ENCODE results near the gene COL4A1.
A peak's percentile ranks its signal among the peaks of the same experiment; 100 is the strongest.

Gene COL4A1

GRCh38 chr13:110234532-110234931, 72.4 kb downstream of the COL4A1 start:
- no peak for DNase-seq

GRCh38 chr13:110233951-110234280, 73.0 kb downstream of the COL4A1 start:
- peak in 3 of 4 experiments; percentile 19 to 57 (median 50) for DNase-seq

DNA sequence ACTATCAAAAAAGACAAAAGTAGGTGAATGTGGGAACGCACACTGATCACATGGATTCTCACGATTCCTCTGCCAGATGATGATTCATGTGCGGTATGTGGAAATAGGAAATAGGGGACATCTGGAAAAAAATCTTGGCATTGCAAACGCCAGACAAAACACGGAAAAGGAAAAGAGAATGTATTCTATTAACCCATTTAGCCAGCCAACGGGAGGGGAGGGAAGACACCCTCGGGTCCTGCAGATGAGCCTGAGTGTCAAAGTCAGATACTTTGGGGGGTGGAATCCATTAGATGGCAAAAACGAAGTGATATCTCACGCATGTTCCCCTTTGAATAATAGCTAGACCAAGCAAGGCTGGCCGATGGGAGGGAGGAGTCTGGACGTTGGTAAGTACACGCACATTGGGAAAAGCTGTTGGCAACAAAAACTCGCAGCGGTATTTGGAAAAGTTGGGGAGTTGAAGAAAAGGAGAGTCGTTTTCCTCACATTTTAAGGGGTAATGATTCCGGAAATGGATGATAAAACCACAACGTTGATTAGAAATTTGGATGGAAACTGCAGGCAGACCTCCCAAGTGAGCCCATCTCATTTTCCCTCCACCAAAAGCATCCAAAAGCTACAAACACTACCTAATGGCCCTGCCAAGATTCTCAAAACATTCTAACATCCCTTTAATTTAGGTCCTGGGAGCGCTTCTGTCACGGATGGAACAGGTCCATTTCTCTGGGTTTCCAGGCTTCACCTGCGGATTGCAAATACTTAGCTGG, 73.6 kb downstream of the COL4A1 start:
- no peak for DNase-seq

DNA sequence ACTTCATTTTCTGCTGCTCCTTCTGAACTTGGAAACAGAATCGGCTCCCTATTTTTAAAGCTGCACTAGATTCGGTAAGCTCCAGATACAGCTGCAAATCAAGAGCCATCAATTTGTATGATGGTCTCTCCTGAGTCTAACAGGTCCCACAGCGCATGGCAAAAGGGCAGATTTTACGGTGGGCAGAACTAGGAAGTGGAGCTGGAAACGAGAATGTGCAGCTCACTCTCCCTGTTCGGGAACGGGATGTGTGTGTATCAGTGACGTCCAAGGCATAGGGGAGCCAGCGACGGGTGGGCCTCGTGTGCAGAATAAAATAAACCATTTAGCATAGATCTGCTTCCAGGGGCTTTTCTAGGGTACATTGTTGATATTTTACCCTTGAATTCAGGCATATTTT, 74.2 kb downstream of the COL4A1 start:
- DNase-seq = no peak

- DNase-seq = no peak
These were observed 74.8 kb downstream of the COL4A1 start for GRCh38 chr13:110232142-110232541.

GRCh38 chr13:110231348-110232047, 75.5 kb downstream of the COL4A1 start:
- DNase-seq = no peak

DNA sequence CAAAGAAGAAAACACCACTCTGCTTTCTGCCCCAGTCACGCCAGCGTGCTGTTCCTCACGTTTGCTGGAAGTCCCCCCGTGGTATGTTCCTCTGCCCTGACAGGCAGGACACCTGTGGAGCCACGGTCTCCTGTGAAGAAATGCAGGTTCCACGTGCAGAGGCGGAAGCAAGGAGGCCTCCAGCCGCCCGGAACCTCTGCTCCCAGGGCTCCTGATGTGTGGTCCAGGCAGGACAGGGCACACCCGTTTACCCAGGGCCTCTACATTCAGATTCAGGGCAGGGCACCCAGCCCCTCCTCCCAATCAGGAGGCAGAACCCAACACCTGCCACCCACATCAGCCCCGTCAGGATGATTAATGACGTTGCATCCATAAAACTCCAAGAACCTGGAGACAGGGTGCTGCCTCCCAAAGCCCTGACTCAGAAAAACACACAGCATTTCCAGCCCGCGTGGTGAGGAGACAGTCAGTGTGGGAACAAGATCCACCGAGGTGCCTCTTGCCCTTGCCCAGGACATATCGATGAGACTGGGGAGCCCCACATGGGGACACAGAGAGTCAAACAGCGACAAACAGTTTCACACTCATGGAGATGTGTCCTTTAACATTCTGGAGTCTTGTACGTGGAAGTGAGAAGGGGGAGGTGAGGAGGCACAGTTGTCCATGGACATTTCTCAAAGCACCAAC, 76.2 kb downstream of the COL4A1 start:
- no peak for DNase-seq

GRCh38 chr13:110229905-110230563, 76.9 kb downstream of the COL4A1 start:
- DNase-seq = no peak

DNA sequence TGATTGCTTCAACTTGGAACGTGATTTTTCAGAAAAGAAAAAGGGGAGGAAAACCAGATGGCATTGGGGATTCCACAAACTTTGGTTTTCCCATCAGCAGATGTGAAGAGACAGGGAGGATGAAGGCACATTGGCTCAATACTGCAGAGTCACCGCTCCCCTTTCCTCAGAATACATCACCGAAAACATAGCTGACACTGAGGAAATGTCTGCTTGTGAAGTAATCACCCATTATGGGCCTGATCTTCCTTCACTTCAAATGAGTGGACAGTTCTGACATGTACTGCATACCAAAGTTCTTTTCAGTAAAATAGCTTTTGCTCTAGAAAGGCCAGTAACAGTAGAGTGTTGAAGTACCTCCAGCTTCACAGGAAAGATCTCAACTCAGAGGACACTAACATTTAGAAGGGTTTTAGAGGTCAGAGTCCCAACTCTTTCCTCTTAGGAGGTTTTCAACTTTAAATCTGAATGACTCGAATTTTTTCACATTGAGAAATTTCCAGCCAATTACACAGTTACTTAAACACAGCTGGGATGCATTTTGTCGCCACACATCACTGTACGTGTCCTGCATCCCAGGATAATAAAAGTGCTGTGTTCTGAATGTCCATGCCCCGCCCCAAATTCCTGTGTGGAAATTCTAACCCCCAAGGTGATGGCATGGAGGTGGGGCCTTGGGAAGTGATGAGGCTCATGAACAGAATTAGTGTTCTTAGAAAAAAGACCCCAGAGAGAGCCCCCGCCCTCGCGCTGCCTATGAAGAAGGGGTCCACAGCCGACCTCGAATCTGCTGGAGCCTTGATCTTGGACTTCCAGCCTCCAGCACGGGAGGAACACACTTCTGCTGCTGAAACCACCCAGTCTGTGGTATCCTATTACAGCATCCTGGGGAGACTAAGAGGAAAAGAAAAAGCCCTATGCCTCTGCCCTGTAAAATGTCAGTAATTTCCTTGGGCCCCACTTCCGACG, 77.7 kb downstream of the COL4A1 start:
- no peak for DNase-seq

GRCh38 chr13:110227864-110228643, 78.9 kb downstream of the COL4A1 start:
- no peak for DNase-seq

DNA sequence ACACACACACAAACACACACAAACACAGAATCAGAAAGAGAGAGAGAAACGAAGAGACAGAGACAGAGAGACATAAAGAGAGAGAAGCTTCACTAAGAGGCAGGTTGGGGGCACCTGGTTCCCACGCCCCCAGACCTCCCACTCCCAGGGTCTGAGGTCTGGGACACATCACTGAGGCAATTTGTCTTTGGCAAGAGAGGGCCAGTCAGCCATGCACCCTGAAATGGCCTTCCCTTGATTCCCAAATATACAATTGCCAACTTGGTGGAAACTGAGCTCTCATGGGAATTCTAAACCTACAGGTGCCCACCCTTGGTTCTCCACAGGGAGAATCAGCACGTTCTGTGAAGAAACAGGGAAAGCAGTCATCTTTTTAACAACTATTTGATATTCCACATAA, 79.5 kb downstream of the COL4A1 start:
- no peak for DNase-seq

DNA sequence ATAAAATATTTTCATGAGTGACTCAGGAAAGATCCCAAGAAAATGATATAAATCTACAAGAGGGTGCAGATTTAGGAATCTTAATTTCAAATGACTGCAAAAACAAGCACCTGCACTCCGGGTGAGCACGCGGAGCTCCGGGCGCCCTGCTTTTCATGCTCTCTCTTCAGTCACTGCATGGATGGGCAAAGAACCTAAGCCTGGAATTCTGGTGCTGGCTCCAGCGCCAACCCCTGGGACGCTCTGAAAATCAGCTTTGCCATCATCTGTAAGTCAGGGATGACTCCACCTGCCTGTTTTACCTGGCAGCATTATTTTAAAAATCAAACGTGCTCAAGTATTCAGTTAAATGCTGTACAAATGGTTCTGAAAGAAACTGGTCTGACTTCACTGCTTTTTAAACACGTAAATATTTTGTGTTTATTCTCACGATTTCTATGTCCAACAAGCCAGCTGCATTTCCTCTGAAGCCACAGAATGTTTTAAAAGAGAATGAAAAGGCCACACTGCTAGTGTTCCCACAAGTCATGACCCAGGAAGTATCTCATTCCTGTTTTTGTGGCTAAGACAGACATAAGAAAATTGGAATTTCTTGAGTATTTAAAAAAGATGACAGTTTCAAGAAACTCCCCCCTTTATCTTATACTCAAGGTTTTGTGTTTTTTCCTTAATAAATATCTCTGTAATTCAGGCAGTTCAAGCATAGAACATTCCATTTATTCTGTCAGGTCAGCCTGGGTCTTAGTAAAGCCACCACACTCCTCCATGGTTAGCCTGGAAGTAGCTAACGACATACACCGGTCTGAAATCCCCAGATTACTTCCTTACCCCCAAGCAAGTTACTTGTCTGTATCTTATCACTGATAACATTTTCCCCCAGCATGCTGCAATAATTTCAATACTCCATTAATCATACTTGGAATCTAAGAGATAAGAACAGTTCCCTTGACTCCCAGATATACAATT, 81.1 kb downstream of the COL4A1 start:
- DNase-seq = no peak

DNA sequence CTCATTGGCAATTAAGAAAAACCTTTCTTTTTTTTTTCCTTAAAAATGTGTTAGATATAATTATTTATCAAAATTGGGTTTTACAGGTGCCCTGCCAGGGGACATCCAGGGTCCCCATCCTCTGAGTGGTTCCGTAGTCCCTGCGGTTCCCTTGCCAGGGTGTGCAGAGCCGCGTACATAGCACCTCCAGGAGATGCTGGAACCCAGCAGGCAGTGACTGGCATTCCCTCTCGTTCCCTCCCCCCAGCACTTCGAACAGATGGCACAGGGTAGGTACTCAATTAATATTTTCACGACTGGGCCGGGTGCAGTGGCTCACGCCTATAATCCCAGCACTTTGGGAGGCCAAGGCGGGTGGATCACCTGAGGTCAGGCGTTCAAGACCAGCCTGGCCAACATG, 82.0 kb downstream of the COL4A1 start:
- no peak for DNase-seq

GRCh38 chr13:110224519-110224918, 82.4 kb downstream of the COL4A1 start:
- no peak for DNase-seq

DNA sequence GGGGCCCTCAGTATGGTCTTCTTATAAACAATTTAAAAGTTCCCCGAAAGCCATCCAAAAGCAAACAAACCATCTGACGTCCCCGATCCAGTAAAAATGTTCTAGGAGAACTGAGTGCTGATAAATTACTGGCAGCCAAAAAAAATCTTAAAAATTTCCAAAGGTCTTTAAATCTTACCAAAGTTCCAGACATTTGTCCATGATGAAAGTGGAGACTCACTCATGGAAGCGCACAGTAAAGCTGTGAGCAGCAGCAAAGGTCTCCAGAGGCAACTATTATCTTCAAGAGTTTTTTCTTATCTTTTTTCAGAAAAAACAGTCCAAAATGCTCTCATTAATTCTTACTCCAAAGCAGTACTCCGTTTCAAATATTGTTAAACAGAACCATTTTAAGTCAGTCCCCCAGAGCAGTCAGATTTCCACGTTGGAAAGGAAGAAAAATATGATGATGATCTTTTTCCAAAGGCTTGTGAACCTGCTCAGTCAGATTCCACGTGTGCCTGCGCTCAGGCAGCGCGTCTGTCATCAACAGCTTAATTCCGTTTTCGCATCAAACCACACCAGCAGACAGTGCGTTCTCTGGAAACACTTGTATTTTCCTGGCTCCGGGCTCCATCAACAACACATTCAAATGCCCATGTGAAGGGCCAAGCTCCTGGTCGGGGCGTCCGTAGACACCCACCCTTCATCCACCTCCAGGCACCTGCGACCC, 85.4 kb downstream of the COL4A1 start:
- DNase-seq = no peak

GRCh38 chr13:110220471-110220870, 86.5 kb downstream of the COL4A1 start:
- peak; percentile 51 to 73 (median 70) for DNase-seq

DNA sequence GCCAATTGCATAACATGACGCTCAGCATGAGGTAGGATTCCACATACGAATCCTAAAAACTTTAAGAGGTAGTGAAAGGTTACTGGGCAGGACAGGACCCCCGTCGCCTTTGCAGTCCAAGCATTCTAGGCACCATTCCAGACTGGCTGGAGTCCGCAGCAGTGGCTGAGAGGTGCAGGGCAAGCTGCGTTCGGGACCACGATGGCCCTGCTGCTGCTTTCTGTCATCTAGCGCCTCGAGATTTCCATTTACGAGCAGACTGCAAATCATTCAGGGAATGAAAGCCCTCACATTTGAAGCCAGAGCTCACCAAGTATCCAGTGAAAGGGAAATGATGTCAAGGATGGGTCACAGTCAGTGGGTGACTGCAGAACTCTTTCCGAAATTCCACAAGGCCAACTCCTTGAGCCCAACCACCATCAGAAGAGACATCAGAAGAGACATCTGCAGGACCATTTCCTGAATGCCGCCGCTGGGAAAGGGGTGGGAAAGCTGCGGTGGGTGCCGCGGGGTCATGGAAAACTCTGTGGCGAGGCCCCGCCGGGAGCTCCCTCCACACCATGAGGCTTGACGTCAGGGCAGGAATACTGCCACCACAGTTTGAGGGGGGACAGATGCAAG, 88.3 kb downstream of the COL4A1 start:
- no peak for DNase-seq

GRCh38 chr13:110217811-110218210, 89.1 kb downstream of the COL4A1 start:
- DNase-seq = no peak

DNA sequence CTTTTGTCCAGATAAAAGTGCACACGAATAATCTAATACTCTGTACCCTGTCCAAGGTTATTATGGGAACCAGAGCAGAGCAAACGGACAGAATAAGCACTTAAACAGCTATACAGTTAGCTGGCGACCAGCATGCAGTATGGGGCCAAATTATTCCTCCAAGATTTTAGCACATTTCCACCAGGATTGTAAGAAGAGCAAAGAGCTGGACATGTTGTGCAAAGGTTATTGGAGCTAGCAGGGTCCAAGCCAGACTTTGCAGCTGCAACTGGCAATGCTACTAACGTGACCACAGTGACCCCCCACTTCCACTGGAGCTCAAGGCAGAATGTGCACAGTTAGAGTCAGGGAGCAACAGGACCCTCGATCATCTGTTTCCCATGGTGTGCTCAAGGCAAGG, 89.9 kb downstream of the COL4A1 start:
- DNase-seq = no peak
